ENCODE measurements around the gene DGCR2. TPM values are rescaled to one million over a fixed set of nuclear protein-coding genes. Genes with fewer than 3 reads are reported as not detected.
A peak's percentile ranks its signal among the peaks of the same experiment; 100 is the strongest.

DGCR2 gene
- total RNA-seq, 1 experiment from 2014 or later: 42.9 TPM

DNA sequence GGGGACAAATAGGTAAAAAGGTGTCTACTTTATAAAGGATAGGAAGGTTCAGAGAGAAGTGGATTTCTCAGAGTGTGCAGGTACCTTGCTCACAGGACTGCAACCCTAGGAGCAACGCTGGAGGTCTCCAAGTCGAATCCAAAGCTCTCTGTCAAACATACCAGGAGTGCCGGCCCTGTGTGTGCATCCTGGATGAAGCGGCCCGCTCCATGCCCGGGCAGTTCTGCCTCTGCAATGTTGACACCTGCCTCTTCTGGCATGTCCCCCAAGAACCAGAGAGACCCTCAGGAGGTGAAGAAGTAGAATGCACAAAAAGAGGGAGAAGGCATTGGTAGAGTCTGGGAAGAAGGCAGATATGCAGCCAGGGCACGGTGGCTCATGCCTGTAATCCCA lies 5.8 kb upstream of the DGCR2 start (continued):
- no peak for TF ChIP-seq YY1 (IDR thresholded peaks at IDR 0.05; ENCODE audit: extremely low read depth, insufficient replicate concordance, low read depth, low read length)
- TF ChIP-seq, protein P1, sequence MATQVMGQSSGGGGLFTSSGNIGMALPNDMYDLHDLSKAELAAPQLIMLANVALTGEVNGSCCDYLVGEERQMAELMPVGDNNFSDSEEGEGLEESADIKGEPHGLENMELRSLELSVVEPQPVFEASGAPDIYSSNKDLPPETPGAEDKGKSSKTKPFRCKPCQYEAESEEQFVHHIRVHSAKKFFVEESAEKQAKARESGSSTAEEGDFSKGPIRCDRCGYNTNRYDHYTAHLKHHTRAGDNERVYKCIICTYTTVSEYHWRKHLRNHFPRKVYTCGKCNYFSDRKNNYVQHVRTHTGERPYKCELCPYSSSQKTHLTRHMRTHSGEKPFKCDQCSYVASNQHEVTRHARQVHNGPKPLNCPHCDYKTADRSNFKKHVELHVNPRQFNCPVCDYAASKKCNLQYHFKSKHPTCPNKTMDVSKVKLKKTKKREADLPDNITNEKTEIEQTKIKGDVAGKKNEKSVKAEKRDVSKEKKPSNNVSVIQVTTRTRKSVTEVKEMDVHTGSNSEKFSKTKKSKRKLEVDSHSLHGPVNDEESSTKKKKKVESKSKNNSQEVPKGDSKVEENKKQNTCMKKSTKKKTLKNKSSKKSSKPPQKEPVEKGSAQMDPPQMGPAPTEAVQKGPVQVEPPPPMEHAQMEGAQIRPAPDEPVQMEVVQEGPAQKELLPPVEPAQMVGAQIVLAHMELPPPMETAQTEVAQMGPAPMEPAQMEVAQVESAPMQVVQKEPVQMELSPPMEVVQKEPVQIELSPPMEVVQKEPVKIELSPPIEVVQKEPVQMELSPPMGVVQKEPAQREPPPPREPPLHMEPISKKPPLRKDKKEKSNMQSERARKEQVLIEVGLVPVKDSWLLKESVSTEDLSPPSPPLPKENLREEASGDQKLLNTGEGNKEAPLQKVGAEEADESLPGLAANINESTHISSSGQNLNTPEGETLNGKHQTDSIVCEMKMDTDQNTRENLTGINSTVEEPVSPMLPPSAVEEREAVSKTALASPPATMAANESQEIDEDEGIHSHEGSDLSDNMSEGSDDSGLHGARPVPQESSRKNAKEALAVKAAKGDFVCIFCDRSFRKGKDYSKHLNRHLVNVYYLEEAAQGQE (IDR thresholded peaks at IDR 0.05; ENCODE audit: low read depth): no peak

DNA sequence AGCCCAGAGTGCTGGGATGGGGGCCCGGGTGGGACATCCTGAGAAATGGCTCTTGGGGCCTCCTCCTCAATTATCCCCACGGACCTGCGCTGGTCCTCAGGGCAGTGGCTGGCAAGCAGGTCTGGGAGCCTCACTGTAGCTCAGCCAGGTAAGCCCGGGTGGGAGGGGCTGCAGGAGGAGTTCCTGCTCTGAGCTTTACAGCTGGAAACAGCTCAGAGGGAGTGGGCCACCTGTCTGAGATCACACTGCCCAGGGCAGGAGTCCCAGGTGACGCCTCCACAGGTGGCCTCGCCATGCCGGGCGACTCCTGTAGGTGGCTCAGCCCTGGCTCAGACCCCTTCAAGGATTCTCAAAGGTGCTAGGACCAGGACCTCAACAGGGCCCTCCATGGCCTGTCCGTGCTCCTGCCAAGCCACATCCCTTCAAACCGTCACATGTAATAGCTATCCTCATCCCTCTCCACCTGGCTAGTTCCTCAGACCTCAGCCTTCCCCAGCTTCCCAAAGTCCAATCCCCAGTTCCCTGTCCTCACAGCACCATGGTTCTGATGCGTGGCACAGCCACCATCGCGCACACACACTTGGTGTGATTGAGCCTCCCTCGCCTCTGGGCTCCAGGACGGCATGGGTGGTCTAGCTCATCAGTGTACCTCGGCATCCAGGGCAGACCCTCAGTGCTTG lies 5.3 kb upstream of the DGCR2 start:
- H3K4me2 ChIP-seq (ENCODE audit: low read length): no peak overlapping the region
- intact Hi-C loops (cut with micrococcal nuclease): no loop called here
- RAD21 ChIA-PET (ENCODE audit: low non-redundant PET in 1 of 2, low total read pairs in 2 of 2, uncharacterized antibody in 2 of 2, unreplicated experiment in 2 of 2): no interaction called here
- H4K20me1 ChIP-seq (ENCODE audit: insufficient read depth): no peaks in the 10 kb centered on the region
- BruUV-seq (replicated peaks): no TSS peak
- no peaks in the 10 kb centered on the region for H3K79me2 ChIP-seq (ENCODE audit: insufficient read depth, low read length)
- POLR2A ChIA-PET: no interaction called here
- no peak overlapping the region for H3K9ac ChIP-seq (ENCODE audit: low read length)
- no peaks in the 10 kb centered on the region for H3K27me3 ChIP-seq (ENCODE audit: insufficient read depth, low read length)
- H3K9me3 ChIP-seq (ENCODE audit: control insufficient read depth in 1 of 2, insufficient read depth in 1 of 2, low read depth in 1 of 2, low read length in 2 of 2): no peaks in the 10 kb centered on the region
- peak; percentile 24; the same call in 1 of the 2 replicates for ATAC-seq
- CTCF ChIA-PET: interaction anchor here (1.0 to 1.6 kb wide), 2 partner anchors 10 to 17 kb away, joined by 4 read pairs; partner anchors contain the start of gene ESS2
- H3K27ac ChIP-seq (ENCODE audit: low read depth, low read length): no peak overlapping the region
- H3K4me1 ChIP-seq (ENCODE audit: control insufficient read depth in 1 of 2, insufficient read depth in 2 of 2, low read length in 2 of 2): peaks cover 0 to 8% of the 10 kb centered on the region in 2 experiments; a peak in 2 of 4 replicates
- H3K9me2 ChIP-seq (ENCODE audit: insufficient read depth): no peaks in the 10 kb centered on the region
- H2AFZ ChIP-seq (ENCODE audit: low read depth, low read length, poor library complexity, severe bottlenecking): no peak overlapping the region
- TF ChIP-seq FOSL1 (IDR thresholded peaks at IDR 0.05; ENCODE audit: low read depth) (no peak), ELF1 (IDR thresholded peaks at IDR 0.05; ENCODE audit: borderline replicate concordance, low read depth) (no peak), POLR2A (IDR thresholded peaks at IDR 0.05; ENCODE audit: borderline replicate concordance, extremely low read depth, insufficient read depth, insufficient read length) (no peak), ZFX (IDR thresholded peaks at IDR 0.05) (no peak), SIN3A (IDR thresholded peaks at IDR 0.05; ENCODE audit: low read depth) (no peak)
- TF ChIP-seq, protein P2, sequence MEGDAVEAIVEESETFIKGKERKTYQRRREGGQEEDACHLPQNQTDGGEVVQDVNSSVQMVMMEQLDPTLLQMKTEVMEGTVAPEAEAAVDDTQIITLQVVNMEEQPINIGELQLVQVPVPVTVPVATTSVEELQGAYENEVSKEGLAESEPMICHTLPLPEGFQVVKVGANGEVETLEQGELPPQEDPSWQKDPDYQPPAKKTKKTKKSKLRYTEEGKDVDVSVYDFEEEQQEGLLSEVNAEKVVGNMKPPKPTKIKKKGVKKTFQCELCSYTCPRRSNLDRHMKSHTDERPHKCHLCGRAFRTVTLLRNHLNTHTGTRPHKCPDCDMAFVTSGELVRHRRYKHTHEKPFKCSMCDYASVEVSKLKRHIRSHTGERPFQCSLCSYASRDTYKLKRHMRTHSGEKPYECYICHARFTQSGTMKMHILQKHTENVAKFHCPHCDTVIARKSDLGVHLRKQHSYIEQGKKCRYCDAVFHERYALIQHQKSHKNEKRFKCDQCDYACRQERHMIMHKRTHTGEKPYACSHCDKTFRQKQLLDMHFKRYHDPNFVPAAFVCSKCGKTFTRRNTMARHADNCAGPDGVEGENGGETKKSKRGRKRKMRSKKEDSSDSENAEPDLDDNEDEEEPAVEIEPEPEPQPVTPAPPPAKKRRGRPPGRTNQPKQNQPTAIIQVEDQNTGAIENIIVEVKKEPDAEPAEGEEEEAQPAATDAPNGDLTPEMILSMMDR (IDR thresholded peaks at IDR 0.05 in 2 of 3, conservative IDR thresholded peaks at IDR 0.05 in 1 of 3; ENCODE audit: borderline replicate concordance in 1 of 3, insufficient read depth in 1 of 3, low read depth in 2 of 3, low read length in 2 of 3): no peak
- TF ChIP-seq, protein P3, sequence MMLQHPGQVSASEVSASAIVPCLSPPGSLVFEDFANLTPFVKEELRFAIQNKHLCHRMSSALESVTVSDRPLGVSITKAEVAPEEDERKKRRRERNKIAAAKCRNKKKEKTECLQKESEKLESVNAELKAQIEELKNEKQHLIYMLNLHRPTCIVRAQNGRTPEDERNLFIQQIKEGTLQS (IDR thresholded peaks at IDR 0.05): no peak
- no peaks in the 10 kb centered on the region for H3K36me3 ChIP-seq (ENCODE audit: control insufficient read depth in 1 of 2, insufficient read depth in 2 of 2, low read length in 2 of 2)
- DNase-seq (ENCODE audit: low read depth, low spot score): no peak
- H3K4me3 ChIP-seq (replicated peaks in 1 of 2; ENCODE audit: low read depth in 1 of 2, low read length in 2 of 2): no peak overlapping the region
